Measurements from ENCODE around the gene TRIM25.

TRIM25 gene

DNA sequence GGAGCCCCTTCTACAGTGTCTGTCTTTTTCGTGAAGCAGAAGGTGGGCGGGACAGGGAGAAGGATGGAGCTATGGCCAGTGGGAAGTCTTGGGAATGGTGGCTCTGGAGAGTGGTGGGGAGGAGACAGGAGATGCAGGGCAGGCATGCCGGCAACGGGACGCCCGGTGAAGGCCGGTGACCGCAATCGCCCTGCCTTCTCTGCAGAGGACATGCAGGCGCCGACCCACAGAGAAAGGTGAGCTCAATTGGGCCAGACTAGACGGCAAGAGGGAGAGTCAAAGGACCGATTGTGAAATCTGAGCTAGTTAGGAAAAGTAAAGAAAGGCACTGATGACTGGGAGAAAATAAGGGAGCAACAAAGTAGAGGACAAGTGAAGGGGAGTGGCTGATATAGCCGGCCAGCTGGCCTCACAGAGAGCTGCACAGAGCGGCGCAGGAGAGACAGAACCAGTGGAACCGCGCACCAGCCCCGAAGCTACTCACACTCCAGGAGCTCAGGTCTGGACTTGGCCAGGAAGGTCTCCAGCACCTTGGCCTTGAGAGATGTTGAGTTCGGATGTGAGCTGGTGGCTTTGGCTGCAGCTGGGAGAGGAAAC, 18.9 kb downstream of the TRIM25 start:
- DNase-seq, result no peak

DNA sequence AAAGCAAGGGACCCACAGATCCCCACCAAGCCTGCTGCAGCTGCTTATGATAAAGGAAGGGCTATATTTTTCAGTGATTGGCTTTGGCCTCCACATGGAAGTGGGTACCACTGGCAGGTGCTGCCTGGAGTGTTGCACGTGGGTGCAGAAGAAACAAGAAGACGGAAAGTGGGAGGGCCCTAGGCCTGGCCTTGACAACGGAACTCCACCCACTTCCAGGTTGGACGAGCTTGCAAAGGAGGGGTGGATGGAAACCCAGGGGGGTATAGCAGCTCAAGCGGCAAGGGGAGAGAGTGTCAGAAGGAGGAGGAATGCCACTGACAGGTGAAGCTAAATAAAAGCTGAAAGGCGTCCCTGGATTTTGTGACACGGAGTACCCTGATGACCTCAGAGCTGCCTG, 20.3 kb downstream of the TRIM25 start:
- DNase-seq, result no peak

DNA sequence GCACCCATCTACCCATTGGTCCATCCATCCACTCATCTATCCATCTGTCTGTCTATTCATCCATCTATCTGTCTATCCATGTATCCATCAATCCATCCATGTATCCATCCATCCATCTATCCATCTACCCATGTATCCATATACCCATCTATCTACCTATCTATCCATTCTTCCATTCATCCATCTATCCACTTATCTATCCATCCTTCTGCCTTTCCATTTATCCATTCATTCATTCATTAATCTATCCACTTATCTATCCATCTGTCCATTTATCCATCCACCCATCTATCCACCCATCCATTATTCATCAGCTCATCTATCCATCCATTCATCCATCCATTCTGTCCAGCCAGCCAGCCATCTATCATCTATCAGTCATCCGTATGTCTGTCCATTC, 21.5 kb downstream of the TRIM25 start:
- DNase-seq, result no peak

DNA sequence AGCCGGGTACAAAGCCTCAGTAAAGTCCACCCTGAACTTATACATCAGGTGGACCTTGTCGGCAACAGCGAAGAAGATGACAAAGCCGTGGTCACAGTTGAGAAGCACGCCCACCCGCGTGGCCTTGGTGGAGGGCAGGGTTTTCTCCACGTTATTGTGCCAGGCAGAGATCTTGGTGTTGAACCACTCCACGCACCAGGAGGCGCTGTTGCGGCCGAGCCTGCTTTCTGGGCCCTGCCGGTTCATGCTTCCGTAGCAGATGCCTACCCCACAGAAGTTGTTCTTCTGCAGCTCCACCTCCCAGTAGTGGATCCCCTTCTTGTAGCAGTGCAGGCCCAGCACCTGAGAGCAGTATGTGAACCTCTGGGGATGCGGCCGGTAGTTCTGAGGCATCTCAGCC, 22.1 kb downstream of the TRIM25 start:
- DNase-seq, result no peak

DNA sequence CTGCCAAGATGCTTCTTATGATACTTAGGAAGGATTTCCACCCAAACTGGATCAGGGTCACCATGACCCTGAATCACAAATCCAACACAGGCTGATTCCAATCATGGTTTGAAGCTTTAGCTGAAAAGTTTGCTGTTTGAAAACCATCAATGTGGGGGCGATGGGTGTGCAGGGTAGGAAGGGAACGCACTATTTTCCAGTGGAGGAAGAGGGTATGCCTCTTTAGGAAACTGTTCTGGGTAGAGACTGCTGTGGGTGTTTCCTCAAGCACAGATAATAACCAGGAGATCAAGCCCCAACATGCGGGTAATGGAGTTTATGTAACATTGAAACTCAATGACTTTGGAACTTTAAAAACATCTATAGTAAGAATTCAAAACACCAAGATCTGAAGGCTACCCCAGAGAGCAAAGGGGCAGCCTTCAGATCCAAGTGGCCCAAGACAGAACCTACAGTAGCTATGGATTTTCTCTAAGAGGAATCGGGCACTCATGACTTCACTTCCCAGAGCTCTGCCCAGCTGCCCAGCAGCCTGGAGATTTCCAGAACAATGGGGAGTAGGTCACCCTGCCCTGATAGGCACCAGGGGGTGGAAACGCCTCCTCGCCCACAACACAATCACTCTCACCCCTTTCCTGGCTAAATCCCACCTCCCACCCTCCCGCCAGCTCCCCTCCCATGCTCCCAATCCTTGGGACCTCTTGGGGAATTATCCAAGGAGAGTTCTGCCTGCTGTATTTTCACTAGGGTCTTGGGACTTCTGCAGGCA, 22.8 kb downstream of the TRIM25 start:
- no peak for DNase-seq

DNA sequence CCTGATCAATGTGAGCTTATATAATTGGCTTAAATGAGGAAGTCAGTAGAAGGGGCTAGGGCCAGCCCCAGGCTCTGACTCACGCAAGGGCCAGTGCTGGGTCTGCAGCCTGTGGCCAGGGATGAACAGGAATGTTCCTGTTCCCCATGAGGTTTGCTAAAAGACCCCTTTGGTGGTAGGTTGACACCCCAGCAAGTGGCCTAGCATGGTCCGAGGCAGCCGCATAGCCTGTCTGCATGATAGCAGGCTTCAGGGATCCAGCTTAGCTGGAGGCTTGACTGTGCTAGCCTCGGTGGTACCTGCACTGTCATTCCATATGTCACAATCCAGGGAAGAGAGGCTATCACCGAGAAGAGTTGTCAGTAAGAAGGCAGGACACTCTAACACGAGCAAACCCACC, 23.5 kb downstream of the TRIM25 start:
- no peak for DNase-seq

DNA sequence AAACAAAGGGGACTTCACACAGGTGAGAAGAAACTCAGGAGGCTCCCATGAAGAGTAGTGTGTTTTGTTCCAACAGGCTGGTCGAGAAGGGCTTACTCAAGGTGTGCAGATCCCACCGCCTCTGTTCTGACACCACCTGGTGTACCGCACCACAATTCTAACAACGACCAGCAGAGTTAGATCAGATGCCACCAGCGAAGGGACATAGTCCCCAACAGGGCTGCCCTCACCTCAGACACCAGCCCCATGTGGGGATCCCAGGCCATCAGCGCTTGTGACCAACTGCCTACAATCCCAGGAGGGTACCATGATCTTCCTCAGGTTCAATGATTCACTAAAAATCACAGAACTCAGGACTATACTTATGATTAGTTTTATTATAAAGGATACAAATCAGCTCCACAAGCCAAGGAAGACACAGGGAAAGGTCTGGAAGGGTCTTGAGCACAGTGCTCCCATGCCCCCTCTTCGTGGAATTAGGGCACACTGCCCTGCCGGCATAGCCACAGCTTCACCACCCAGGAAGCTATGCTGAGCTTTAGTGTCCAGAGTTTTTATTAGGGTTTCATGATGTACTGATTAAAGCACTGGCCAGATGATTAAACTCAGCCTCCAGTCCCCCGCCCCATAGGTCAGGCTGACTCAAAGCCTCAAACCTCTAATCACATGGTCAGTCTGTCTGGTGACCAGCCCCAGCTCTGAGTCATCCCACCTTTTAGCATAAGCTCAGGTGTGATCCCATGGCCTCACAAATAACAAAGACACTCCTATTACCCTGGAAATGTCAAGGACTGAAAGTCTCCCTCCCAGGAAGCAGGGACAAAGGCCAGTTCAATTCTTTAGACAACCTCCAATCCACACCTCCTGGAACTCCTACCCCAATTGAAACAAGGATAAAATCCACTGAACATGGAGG, 26.0 kb downstream of the TRIM25 start:
- DNase-seq, result no peak

DNA sequence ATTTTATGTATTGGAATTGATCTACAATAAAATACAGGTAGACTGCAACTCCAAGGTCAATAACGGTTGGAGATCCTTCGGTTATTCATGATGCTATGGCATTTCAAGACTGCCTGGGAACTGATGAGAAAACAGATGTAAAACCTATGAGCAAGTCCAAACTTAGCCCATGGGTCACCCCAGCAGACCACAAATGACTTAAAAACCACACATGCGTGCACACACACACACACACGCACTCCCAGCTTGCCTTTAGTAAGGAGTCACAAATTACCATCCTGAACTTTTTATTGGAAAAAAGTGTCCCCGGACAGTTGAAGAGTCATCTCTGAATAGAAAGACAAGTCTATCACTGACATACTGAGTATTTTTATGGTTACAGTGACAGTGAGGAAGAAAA, 26.7 kb downstream of the TRIM25 start:
- no peak for DNase-seq

DNA sequence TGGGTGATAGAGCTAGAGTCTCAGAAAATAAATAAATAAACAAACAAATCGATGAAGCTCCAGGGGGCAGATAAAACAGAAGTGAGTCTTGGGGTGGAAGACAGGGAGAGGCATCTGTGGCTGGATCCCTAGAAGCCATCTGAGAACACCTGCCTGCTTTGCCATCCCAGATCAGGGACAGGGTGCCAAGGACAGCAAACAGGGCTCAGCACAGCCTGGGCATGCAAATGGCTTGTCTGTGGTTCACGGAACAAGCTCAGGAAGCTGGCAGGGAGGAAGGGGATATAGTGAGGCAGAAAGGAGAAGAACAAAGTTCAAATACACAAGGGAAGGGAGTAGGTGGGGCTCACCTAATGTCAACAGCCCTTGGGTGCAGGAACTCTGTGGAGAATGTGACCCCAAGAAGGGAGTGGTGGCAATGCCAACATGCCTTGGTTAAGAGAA, 27.5 kb downstream of the TRIM25 start:
- no peak for DNase-seq

DNA sequence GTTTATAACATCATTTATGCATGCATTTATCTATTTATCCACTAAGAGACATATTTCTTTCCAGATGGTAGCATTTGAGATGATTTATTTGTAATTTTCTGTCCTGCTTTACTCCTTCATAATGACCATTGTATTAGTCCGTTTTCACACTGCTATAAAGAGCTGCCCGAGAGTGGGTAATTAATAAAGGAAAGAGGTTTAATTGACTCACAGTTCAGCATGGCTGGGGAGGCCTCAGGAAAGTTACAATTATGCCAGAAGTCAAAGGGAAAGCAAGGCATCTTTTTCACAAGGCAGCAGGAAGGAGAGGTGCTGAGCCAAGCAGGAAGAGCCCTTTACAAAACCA, 28.6 kb downstream of the TRIM25 start:
- DNase-seq, result no peak

DNA sequence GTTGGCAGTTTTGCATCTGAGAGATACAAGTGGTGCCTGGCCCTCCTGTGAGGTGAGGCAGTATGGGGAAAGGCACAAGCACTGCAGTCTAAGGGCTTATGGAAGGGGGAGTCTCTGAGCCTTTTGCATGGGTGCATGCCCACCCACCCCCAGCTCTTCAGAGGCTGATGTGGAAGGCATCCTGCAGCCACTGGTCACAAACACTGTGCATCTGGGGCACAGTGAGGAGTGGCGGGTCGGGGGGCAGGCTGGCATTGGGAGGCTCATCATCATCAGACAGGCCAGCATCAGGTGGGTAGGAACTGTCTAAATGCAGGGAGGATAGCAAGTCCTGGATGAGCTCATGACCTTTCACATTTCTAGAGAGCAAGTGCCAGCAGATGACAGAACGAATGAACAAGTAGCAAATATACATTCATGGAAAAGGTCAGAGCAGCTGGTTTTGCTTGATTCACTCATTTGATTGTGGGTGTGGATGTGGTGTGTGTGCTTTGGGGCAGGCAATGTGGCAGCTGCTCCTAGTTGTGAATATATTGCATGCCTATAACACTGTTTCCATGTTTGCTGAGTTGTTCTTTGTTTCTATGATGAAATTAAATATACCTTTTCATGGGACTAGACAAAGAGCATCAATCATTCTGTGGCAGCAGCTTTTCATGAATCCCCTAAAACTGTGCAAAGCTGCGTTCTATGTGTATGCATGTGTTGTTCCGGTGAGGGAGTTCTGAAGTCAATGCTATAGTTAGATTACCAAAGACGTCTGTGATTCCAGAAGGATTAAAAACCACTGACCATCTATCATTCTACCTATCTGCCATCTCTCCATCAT, 29.2 kb downstream of the TRIM25 start:
- DNase-seq, result no peak

DNA sequence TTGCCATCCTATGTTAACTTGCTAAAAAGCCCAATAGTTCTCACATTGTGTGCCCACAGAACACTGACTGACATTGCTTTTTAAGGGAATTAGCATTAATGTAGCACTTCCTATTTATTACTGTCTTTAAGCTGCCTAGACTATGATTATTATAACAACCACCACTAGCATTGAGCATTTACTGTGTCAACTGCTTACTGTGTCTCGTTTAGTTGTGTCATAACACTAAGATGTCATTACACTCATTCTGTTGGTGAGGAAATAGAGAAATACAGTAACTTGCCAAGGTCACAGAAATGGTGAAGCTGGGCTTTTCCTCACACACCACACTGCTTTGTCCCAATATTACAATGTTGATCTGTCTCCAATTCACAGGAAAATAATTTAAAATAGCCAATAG, 30.2 kb downstream of the TRIM25 start:
- DNase-seq, result no peak

DNA sequence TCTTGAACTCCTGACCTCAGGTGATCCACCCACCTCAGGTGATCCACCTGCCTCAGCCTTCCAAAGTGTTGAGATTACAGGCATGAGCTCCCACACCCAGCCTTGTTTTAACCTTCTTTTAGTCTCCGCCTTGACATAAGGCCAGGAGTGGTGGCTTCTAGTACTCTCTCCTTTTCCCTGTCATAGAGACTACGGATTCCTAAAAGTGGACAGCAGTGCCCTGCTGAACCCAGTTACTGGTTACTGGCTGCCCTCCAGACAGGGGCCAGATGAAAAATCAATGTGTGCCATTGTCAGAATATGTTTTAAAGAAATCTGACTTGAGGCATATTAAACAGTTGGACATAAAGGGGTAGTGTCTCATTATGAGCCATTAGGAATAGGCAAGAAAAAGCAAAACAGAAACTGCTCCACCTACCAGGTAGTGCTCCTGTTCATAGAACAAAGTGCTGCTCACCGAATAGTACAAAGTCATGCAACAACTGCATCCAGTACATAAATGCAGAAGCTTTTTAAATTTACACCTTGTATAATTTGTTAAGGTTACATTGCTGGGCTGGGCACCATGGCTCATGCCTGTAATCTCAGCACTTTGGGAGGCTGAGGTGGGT, 32.1 kb downstream of the TRIM25 start:
- no peak for DNase-seq

DNA sequence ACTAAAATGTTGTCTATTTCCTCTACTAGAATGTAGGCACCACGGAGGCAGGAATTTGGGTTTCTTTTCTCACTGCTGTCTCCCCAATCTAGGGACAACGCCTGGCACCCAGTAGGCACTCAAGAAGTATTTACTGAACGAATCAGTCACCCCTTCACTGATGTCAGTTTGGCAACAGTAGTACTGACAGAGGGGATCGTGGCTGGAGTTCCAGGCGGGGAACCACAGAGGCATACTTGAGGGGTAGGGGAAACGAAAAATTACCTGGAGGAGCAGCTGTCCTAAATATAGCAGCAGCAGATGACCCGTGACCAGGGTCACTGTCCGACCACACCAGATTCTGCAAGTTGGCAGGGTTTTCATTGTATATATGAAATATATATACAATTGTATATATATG, 33.3 kb downstream of the TRIM25 start:
- no peak for DNase-seq

DNA sequence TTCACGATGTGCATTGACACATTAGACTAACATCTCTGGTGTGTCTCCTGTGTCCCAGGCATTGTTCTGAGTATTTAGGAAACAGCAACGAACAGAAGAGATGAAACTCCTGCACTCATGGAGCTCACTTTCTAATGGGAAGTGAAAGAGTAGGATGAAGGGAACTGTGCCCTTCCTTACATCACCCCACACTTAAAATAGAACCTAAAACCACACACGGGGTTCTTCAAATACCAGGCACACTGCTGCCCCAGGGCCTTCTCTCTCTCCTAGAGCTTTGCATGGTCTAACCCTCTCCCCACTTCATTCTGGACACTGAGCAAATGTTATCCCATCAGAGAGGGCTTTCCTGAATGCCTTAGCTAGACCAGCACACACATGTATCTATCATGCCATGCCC, 33.7 kb downstream of the TRIM25 start:
- DNase-seq, result no peak

DNA sequence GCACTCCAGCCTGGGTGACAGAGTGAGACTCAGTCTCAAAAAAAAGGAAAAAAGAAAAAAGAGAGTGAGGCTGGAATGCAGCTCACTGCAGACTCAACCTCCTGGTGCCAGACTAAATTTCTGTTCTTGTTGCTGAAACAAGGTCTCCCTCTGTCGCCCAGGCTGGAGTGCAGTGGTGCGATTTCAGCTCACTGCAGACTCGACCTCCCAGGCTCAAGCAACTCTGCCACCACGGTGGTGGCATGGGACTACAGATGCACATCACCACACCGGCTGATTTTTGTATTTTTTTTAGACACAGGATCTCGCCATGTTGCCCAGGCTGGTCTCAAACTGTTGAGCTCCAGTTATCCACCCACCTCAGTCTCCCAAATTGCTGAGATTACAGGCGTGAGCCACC, 34.6 kb downstream of the TRIM25 start:
- no peak for DNase-seq

DNA sequence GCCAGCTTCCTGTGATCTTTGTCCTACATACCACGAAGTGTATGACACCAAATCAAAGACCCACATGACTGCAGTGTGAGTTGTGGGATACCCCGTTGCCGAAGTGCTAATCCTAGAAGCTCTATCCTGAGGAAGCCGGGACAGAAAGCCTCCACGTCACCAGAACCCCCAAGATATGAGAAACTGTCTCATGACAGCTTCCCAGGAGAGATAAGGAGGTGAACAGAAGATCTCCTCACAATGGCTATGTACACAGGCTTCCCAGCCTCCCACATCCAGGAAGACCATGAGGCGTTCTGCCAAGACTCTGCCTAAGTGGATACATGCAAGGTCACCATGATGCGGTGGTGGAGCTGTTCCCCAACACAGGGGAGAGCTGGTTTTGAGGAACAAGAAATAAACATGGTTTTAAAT, 37.1 kb downstream of the TRIM25 start:
- DNase-seq, result no peak

DNA sequence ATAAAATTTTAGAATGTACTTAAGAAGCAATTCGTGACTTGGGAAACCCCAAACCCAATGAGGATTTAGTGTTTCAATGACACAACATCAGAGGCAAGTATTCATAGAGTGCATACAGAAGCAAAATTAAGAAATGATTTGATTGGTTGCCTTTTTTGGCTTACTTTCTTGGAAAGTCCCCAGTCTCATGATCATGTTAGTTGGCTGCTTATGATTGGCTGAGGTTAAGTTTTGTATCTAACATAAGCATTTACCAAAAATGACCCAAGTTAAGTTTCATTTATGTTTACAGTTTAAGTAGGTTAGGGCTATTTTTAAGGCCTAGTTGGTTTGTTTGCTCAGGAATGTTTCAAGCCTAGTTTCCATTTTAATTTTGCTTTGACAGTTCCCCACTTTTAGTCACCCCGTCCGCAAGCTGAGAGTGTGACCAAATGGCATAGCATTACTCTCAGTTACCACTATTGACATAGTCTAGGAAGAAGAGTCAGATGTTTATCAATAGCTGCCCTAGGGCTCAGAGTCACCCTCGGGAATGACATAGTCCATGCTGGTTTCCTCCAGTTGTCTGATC, 43.7 kb downstream of the TRIM25 start:
- no peak for DNase-seq

DNA sequence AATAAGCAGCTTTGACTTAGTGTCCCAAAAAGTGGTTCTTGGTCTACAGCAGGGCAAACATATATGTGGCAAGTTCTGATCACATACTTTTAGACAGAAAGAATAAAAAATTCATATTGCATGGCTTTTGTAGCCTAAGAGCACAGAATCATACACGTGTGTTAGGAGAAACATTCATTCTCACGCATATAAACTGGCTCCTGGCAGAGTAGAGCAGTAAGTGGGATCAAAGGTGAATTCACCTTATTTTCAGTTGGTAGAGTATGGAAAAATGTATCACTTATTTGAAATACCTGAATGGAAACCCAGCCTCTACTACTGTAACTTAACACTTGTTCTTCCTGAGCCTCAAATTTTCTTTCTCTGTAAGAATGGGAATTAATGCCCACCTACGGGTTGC, 45.1 kb downstream of the TRIM25 start:
- DNase-seq, result no peak

DNA sequence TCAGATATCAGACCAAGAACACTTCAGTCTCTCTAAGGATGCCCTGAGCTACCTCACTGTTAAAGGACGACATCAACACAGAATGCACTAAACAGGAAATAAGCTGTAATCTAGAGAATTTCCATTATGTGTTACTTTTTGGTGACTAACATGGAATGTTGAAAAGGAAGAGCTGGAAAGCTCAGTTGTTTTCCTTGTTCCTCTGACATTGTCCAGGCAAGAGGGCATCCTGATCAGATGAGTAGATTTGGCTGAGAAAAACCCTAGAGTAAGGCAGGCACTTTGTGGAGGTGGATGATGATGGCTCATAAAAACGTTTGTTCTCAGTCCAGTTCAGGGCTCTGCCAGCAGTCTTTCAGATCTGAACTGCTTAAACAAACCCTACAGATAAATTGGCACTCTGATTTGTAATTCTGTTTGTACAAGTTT, 45.9 kb downstream of the TRIM25 start:
- DNase-seq, result no peak

DNA sequence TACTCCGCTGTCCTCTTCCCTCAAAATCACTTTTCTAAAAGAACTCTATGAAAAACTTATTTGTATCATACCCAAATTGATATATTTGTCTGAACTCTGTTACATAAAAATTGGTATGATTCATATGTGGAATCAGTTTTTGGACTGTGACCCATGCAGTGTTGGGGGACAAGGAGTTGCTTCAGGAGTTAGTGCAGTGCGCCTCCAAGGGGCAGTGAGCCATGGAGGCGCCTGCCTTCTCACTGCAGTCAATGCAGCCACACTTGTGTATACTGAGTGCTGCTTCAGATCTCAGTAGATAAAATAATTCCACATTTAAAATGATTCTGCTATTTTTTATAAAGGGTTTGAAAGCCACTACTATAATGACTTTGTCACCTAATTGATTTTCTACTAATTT, 47.4 kb downstream of the TRIM25 start:
- no peak for DNase-seq

DNA sequence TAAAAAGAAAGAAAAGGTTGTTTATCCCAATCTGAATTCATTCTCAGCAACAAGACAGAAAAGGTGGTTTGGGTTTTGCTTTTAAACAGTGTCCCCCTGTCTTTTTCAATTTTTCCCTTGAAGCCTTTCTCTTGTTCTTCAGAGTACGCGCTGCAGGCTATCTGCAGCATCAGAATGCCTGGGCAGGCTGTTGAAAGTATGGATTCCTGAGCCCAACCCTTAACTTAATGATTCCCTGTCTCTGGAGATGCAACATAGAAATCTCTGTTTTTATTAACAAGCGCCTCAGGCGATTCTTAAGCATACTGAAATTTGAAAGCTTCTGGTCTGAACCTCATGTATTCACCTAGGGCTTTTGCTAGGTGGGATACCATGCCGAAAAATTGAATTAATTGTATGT, 47.8 kb downstream of the TRIM25 start:
- no peak for DNase-seq

Data from NCI-H1694 (cell line).